HG02840 (cell line): ENCODE results near the gene LRP1-AS.

ENCODE experiments used
- ATAC-seq: cut with Tn5 transposase; IDR thresholded peaks from one replicate; pipeline ENCODE4 v1.9.1; 2021; ENCODE audit warnings: mild to moderate bottlenecking, moderate library complexity, moderate number of reproducible peaks; ENCODE audit not compliant: unreplicated experiment, low FRiP score

The LRP1-AS gene

DNA sequence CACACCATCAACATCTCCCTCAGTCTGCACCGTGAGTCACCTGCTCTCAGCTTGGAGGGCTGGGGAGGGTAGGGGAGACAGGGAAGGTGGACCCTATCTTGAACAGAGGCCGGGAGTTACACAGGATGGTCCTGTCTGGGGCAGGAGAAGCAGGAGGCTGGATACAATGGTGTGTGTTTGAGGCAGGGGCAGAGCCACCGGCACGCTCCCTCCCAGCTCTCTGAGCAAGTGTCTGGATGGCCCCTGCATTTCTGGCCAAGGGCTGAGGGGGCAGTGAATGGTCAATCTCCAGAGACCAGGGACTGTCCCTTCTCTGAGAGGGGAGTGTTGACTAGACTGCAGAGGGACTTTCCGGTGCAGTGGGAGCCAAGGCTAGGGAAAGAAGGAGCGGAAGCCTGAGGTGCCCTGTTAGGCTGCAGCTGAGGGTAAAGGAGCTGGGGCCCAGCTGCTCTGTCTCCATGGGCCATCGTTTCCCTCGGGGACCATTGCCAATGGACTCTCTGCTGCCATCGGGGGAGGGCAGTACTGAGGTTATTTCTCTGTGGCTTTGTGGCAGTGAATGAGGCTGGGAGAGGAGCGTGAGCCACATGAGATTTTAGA is 1.9 kb downstream of the LRP1-AS start:
- ATAC-seq, result no peak

DNA sequence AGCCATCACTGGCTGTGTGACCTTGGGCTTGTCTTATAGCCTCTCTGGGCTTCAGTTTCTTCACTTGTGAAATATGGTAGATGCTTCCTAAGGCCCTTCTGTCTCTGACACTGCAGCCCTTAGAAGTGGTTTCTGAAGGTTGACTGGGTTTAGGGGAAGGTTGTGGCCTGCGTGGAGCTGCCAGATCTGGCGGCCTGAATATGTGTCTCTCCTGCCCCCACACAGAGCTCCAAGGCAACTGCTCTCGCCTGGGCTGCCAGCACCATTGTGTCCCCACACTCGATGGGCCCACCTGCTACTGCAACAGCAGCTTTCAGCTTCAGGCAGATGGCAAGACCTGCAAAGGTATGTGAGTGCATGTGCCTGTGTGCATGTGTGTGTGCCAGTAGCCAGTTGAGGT is 4.0 kb downstream of the LRP1-AS start:
- no peak for ATAC-seq

DNA sequence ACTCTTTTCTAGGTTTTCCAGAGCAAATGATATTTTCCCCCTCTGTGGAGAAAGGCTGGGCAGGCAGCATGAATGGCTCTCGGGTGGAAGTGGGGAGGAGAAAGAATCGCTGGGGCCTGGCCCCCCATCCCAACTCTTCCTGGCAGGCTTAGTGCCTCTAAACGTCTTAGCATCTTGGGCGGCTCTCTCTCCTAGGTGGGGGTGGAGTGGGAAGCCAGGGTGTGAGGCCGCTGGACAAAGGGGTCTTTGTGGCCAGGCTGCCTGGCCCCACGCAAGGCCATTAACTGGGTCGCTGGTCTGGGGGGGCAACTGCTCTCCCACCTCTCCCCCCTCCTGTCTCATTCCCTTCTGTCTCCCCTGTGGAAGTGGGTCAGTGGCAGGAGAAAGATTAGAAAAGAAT is 4.7 kb downstream of the LRP1-AS start:
- no peak for ATAC-seq

DNA sequence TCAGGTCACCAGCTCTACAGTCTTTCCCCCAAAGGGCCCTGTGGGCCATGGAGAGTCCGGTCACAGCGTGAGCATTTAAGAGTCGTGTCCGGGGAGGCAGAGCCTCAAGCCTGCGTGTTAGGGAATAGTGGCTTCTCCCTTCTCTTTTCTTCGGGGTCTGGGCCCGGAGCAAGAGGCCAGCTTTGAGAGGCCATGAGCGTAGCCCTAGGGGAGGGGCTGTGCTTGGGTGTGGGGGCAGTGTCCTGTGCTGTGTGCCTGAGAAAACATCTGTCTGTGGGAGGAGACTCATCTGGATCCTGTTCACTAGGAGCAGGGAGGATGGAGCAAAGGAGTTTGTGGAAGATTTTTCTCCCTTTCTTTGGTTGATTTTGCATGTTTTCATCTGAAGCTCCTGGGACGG is 5.3 kb downstream of the LRP1-AS start:
- ATAC-seq, result no peak

DNA sequence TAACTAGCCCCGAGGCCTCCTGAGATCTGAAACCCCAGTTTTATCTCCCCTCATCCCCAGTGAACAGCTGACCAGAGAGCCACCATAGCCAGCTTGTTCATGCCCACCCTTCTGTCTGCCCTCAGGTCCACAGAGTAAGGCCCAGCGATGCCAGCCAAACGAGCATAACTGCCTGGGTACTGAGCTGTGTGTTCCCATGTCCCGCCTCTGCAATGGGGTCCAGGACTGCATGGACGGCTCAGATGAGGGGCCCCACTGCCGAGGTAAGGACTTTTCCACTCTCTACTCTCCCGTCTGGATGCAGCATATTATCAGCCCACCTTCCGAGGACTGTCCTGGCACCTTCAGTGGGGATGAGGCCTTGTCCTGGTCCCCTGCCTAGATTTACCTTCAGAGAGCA is 6.2 kb downstream of the LRP1-AS start:
- ATAC-seq, result no peak

DNA sequence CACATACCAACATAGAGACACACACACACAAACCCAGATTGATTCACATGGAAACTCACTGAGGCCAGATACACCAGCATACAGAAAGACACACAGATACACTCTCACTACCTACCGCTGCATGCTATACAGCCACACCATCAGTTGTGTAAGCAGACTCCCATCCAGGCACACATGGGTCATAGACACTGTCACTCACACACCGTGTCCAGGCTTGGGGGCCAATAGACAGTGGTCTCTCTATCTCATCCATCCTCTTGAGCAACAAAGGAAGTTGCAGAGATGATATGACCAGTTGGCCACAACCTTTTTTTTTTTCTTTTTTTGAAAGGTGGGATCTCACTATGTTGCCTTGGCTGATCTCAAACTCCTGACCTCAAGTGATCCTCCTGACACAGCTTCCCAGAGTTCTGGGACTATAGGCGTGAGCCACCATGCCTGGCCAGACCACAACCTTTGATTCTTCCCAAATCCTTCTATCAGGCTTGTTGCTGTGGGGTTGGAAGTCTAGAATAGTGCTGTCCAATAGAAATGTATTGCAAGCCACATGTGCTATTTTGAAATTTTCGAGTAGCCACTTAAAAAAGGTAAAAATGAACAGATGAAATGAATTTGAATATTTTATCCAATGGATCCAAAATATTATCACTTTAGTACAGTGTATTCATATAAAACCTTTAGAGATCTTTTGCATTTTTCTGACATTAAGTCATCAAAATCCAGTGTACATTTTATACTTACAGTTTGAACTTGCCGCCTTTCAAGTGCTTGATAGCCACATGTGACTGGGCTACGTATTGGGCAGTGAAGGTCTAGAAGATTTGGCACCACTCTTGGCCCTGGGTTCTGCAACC is 7.4 kb downstream of the LRP1-AS start:
- ATAC-seq, result no peak

DNA sequence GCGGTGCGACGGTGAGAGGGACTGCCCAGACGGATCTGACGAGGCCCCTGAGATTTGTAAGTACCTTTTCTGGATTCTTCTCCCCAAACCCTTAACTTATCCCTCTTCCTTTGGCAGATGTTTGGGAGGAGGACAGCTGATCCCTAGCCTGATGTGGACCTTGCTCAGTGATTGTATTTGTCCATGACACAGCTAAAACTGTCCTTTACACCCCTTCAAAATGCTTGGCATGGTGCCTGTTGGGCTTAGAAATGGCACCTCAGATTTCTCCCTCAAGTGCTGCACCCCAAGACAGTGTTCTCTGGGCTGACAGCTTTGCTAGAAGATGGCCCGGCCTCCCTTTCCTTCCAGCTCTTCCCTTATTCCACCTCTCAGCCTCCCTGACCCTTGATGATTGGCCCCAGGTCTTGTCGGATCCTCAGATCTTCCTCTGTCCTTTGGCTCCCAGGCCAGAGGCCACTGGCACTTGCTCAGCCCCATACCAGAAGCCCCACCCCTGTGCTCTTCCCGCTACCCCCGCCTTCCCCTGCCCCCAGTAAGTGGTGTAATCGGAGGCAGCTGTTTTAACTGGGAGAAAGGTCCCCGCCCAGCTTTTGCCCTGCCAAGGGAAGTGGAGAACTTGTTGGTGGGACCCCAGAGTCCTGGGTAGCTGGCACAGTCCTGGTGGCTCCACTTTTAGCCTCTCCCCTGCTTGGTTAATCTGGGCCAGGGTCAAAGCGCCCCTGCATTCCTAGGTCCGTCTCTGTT is 8.7 kb downstream of the LRP1-AS start:
- no peak for ATAC-seq

DNA sequence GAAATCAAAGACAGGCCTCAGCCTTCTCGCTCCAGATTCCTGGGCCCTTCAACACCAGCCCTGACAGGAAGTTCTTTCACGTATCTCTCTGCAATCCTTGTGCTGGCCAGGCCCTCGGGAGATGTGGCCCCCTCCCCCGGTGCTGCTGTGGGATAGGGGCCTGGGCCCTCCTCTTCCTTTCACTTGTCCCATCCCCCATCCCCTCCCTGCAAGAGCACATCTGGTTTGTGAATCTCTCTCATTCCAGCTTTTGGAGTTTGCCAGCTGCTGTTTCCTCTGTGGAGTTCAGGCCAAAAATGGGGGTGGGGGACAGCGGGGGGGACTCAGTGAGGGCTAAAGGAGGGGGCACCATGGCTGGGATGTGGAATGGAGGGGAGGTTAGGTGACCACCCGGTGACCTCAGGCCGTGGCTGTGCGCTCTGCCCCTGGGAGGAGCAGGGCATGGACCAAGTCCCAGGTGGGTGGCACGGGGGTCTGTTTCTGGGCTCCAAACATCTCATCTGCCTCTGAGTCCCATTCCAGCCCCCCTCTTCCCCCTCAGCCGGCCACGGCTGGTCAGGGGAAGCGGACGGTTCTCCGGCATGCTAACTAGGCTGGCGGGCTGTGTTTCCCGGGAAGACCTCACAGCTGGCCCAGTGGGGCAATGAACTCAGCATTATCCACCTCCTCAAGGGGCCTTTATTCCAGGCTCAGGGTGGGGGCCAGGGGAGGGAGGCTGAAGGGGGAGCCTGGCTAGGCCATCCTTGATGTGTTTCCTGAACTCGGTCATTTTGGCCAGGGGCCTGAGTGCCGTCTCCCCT is 11.7 kb downstream of the LRP1-AS start:
- no peak for ATAC-seq

DNA sequence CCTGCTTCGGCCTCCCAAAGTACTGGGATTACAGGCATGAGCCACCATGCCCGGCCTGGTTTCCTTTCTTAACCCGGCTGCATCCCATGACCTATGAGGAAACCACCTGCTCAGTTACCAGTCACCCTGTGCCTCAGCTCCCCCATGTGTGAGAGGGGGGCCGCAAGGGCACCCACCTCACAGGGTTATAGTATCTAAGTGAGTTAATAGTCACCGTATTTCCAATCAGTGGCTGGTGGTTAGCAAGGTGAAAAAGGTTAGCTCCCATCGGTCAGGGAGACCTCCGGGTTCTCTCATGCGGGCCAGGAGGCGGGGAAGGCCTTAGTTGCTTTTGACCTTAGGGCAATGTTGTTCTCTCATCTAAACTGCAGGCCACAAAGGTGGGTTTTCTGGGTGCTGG is 12.5 kb downstream of the LRP1-AS start:
- no peak for ATAC-seq

DNA sequence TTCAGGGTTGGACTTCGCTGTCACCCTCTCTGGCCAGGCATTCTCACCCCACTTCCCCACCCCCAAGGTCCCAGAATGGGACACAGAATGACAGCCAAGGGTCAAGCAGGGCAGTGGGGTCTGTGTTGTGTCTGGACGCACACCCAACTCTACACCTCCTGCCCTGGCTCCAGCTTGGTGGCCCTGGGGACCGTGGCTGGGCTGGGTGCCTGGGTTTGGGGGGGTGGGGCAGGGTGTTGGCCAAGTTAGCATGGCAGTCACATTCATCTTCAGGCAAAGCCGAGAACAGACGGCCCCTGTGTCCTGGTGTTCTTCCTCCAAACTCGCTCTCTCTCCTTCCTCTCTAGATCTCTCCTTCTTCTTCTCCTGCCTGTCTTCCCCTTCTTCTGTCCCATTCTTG is 13.5 kb downstream of the LRP1-AS start:
- ATAC-seq, result no peak

DNA sequence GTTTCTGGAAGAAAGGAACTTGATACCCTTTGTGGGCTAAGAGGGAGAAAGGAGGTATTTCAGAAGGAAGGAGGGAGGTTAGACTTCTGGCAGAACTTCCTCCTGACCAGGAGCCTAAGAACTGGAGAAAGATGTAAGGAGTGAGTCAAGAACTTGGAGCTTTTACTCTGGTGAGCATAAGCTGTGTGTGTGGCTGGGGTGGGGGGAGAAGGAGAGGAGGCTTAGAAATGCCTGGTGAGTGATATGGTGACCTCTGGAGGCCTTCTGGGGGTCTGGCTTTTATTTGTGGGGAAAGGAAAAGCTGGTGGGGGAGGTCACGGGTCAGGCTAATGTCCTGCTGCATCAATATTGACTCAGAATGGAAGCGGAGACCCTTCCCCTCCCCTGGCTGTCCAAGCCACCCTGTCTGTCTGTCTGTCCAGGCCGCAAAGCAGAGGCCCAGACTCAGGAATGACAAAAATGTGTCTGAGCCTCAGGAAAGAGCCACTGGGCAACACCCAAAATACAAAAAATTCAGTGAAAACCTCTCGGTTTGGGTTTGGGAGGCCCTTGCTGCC is 14.3 kb downstream of the LRP1-AS start:
- ATAC-seq, result no peak

DNA sequence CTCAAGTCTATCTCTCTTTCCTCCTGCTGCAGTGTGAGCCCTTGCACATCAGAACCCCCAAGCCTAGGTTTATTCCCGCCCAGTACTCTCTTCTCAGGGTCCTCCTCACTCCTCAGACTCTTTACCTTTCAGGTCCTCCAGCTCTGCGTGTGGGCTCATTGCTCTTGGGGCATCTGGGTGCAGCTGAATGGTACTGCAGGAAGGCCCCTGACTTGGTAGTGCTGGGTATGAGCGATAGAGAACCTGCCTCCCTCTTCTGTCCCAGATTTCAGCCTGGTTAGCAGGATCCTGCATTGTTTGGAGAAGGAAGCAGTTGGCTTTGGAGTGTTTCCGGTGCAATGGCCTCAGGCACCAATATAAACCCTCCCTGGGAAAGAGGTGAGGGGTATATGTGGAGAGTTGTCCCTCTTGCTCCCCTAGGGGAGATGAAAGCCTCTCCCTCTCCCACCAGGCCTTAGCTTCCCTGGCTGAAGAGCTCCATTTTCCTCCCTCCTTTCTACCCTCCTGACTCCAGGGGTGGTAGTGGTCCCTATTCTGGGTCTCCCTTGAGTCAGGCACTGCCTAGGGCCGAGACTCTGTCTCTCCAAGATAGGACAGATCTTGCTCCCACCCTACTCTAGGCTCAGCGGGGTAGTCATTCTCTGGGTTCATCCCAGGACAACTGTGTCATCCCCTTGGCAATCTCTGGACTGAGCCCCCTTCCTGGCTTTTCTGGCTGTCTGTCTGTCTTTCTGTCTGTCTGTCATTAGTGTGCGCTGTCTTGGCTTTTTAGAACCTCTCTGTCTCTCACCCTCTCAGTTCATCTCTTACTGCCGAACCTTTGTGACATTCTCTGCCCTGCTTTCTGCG is 15.3 kb downstream of the LRP1-AS start:
- no peak for ATAC-seq

DNA sequence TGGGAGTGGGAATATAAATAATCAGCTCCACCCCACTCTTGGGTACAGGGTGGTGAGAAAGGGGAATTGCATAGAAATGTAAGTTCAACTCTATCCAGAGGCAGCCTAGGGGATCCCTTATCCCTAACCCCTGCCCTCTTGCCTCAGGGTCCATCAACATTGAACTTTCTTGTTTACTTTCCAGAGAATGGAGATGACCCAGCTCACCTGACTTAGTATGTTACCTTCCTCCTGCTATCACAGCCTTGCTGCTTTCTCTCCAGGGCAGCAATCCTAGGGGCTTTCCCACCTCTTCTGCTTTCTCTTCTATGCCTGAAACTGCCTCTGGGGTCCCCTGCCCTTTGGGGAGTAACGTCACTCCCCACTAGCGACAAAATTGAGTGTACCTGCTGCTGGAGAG is 16.5 kb downstream of the LRP1-AS start:
- no peak for ATAC-seq

DNA sequence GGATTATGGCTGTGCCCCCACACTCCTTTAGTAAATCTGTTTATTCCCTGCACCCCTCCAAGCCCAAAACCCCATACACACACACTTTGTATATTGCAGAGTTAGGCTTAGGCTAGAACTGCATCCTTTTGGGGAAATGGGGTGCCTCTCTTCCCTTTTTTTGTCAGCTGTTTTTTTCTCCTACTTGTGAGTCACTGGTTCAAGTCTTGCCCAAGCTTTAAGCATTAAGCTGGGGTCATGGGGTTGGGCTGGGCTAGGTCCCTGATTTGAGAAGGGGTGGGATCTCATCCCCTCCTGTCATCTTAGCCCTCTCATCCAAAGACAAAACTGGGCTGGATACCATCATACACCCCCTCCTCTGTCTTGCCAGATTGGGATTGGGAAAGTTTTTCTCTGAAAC is 17.5 kb downstream of the LRP1-AS start:
- ATAC-seq, result no peak

DNA sequence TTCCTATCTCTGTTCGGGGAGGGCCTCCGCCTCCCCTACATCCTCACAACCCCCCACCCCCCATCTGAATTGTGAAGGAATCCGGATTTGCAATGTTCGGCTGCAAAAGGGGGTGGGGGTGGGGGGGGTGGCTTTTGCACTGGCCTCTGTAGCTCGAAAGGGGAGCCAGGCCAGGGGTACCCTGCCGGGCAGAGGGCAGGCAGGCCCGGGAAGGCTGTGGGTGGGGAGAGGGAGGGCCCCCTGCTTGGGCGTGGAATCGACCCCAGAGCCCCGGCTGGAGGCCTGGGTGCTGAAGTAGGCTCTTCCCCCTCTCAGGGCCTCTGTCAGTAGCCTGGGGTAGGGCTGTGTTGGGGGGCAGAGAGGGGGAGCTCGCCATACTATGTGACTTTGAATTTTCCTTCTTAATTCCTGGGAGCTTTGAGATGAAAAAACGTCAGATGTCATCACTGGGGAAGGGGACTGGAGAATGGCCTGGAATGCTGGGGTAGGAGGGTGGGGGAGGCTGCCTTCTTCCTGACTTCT is 18.0 kb downstream of the LRP1-AS start:
- ATAC-seq, result no peak

DNA sequence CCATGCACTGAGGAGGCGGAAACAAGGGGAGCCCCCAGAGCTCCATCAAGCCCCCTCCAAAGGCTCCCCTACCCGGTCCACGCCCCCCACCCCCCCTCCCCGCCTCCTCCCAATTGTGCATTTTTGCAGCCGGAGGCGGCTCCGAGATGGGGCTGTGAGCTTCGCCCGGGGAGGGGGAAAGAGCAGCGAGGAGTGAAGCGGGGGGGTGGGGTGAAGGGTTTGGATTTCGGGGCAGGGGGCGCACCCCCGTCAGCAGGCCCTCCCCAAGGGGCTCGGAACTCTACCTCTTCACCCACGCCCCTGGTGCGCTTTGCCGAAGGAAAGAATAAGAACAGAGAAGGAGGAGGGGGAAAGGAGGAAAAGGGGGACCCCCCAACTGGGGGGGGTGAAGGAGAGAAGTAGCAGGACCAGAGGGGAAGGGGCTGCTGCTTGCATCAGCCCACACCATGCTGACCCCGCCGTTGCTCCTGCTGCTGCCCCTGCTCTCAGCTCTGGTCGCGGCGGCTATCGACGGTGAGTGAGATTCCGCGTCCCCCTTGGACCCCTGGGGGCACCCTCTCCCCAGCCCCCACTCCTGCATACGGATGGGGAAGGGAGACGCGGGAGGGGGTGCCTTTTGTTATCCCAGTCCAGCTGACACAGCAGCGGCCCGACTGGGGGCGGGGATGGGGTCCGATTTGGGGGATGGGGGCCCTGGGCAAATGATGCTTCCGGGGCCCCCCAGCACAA is 18.7 kb downstream of the LRP1-AS start:
- no peak for ATAC-seq

DNA sequence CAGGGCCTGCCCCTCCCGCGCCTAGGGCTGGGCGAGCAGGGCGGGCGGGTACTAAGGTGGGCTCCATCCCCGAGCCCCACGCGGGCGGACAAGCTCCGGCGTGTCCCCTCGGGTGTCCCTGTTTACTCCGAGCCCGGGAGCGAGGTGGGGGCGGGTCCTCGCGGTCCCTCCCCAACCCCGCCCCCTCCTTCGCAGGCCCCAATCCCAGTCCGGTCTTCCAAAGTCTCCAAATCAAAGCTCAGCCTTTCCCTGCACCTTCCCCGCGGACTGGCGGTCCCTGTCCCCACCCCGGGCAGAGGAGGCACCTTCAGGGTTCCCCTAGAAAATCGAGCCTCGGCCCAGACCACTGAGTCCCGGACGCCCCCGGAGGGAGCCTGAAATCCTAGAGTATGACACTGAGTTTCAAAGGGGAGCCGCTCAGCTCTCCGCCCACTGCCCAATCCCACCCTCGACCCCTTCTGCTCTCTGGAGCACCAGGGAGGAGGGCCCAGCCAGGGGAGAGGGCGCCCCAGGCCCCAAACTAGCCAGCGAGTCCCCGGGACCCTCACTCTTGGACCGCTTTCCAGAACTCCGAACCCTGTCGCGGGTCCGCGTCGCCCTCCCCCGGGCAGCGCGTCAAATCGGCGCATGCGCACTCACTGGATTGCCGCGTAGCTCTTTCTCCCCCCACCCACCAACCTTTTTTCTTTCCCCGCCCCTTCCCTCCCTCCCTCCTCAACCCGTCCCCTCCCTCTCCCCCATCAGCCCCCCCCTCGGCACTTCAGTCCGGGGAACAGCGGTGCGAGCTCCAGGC is 19.5 kb downstream of the LRP1-AS start, which contains the start of gene LRP1:
TSS of gene LRP1 (plus strand) at position 758 of the 793 bp plus-strand sequence. CDS start 482 bp downstream, outside the sequence.
- ATAC-seq, result no peak
